Endothelial cell (in vitro differentiated cells): ENCODE measurements around the gene PPP1R7. TPM values are rescaled to one million over a fixed set of nuclear protein-coding genes. Genes with fewer than 3 reads are reported as not detected.

Experiments
- DNase-seq: peaks from one replicate; pipeline ENCODE4 v3.0.0; 2021; ENCODE audit warnings: low spot score
- H3K27ac Mint-ChIP-seq: one replicate; pipeline ENCODE4 v1.8.0; 2021; ENCODE audit warnings: mixed read lengths, inconsistent platforms; ENCODE audit not compliant: unreplicated experiment
- H3K27me3 Mint-ChIP-seq: one replicate; pipeline ENCODE4 v1.8.0; 2021; ENCODE audit warnings: mild to moderate bottlenecking, moderate library complexity, mixed read lengths, inconsistent platforms; ENCODE audit not compliant: unreplicated experiment
- H3K36me3 Mint-ChIP-seq: one replicate; pipeline ENCODE4 v1.8.0; 2021; ENCODE audit warnings: mild to moderate bottlenecking, low read depth, mixed read lengths, inconsistent platforms; ENCODE audit not compliant: unreplicated experiment
- H3K4me1 Mint-ChIP-seq: one replicate; pipeline ENCODE4 v1.8.0; 2021; ENCODE audit warnings: mild to moderate bottlenecking, mixed read lengths, inconsistent platforms; ENCODE audit not compliant: unreplicated experiment
- H3K4me3 Mint-ChIP-seq: one replicate; pipeline ENCODE4 v1.8.0; 2021; ENCODE audit warnings: mild to moderate bottlenecking, mixed read lengths, inconsistent platforms; ENCODE audit not compliant: unreplicated experiment
- H3K9me3 Mint-ChIP-seq: one replicate; pipeline ENCODE4 v1.8.0; 2021; ENCODE audit warnings: mixed read lengths, inconsistent platforms; ENCODE audit not compliant: unreplicated experiment
- total RNA-seq: library from RNA; stranded (reverse); fragmentation: NEBNext Ultra II Directional; extraction: Animal tissue kit (Norgen Biotek cat#: 25700); gene quantifications from one replicate; pipeline ENCODE4 v1.2.1, GENCODE V29; 2021; ENCODE audit not compliant: unreplicated experiment
- TF ChIP-seq, protein P1 (sequence below): fragments of 200-600 bp; sonication (generic); IDR thresholded peaks from one replicate; pipeline ENCODE4 v1.5.0; 2021; ENCODE audit warnings: antibody characterized with exemption; ENCODE audit not compliant: unreplicated experiment

Gene PPP1R7
- total RNA-seq, 1 donor from 2014 or later: 61.6 TPM

DNA sequence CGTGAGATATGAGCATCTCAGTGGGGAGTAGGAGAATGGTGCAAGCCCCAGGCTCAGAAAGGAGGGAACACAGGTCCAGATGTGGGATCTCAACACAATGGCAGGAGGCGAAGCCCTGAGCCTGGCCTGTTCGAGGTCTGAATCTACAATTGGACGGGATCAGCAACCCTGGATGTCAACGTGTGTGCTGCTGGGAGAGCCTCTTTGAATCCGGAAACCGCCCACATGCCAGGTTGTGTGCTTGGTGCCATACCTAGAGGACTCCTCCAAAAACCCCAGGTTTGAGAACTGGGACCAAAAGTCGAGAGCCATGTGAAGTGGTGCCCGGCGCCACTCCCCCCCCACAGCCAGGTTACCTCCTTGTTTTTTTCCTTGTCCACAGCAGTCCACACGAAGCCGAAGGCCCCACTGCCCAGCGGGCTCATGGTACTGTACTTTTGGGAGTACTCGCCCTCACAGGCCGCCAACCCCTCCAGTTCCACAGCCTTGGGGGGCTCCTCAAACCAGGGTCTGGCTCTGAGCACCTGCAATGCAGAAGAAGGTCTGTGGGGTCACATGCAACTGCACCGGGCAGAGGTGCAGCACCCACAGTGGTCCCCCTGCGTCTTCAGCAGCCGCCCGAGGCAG lies 27.8 kb upstream of the PPP1R7 start:
- H3K27me3 Mint-ChIP-seq: peaks cover 1% of the 10 kb centered on the region
- no peak for DNase-seq
- TF ChIP-seq, protein P1, sequence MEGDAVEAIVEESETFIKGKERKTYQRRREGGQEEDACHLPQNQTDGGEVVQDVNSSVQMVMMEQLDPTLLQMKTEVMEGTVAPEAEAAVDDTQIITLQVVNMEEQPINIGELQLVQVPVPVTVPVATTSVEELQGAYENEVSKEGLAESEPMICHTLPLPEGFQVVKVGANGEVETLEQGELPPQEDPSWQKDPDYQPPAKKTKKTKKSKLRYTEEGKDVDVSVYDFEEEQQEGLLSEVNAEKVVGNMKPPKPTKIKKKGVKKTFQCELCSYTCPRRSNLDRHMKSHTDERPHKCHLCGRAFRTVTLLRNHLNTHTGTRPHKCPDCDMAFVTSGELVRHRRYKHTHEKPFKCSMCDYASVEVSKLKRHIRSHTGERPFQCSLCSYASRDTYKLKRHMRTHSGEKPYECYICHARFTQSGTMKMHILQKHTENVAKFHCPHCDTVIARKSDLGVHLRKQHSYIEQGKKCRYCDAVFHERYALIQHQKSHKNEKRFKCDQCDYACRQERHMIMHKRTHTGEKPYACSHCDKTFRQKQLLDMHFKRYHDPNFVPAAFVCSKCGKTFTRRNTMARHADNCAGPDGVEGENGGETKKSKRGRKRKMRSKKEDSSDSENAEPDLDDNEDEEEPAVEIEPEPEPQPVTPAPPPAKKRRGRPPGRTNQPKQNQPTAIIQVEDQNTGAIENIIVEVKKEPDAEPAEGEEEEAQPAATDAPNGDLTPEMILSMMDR: no peak
- no peak overlapping the region for H3K4me3 Mint-ChIP-seq
- H3K4me1 Mint-ChIP-seq: no peaks in the 10 kb centered on the region
- H3K27ac Mint-ChIP-seq: no peak overlapping the region
- no peaks in the 10 kb centered on the region for H3K9me3 Mint-ChIP-seq
- peaks cover 12% of the 10 kb centered on the region for H3K36me3 Mint-ChIP-seq

DNA sequence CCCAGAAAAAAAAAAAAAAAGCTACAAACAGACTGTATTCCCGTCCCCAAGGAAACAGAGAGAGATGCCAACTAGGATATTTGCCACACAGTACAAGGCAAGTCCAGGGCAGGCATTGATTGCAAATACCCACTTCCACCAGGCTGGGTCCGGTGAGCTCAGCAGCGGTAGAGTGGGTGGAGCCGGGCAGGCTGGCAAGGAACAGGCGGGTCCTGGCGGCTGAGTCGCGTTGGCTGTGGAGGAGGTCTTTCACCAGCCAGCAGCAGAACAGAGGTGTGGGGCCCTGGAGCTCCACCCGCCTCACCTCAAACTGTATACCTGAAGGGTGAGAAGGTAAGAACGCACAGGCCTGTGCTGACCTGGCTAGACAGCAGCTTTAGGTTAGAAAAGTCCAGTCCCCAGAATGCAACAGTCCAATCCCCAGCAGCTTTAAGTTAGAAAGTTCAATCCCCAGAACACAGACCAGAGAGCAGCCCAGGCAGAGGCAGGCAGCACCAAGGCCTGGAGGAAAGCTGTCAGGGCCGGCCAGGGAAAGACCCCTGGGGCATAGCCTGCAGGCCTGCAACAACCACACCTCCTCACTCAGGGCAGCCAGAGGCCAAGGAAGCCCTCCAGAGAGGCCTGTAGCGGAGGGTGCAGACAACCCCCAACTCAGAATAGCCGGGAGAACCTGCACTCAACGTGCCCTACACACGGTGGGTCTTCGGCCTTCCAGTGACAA lies 26.3 kb upstream of the PPP1R7 start:
- no peaks in the 10 kb centered on the region for H3K4me1 Mint-ChIP-seq
- DNase-seq: no peak
- H3K27me3 Mint-ChIP-seq: no peaks in the 10 kb centered on the region
- TF ChIP-seq, protein P1: no peak
- peaks cover 8% of the 10 kb centered on the region for H3K36me3 Mint-ChIP-seq
- no peaks in the 10 kb centered on the region for H3K9me3 Mint-ChIP-seq
- no peak overlapping the region for H3K27ac Mint-ChIP-seq
- no peak overlapping the region for H3K4me3 Mint-ChIP-seq

DNA sequence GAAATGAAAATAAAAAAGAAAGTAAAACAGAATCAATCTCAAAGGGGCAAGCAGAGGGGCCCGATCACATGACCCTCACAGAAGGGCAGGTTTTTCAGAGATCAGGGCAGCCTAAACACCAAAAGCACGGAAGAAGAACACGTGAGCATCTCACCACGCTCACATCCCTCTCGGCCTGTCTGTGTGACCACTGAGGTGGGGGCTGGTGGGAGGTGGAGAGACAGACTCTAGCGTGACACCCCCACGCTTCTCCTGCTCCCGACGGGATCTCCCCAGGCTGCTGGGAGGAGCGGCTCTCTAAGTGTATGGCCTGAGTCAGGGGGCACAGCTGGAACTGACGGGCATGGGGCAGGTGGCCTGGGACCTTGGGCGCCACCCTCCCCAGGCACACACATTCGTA lies 24.6 kb upstream of the PPP1R7 start:
- Mint-ChIP-seq H3K4me1 (no peaks in the 10 kb centered on the region), H3K4me3 (no peak overlapping the region), H3K9me3 (no peaks in the 10 kb centered on the region), H3K27me3 (no peaks in the 10 kb centered on the region), H3K36me3 (peaks cover 5% of the 10 kb centered on the region), H3K27ac (no peak overlapping the region)
- DNase-seq: no peak
- TF ChIP-seq, protein P1: no peak

DNA sequence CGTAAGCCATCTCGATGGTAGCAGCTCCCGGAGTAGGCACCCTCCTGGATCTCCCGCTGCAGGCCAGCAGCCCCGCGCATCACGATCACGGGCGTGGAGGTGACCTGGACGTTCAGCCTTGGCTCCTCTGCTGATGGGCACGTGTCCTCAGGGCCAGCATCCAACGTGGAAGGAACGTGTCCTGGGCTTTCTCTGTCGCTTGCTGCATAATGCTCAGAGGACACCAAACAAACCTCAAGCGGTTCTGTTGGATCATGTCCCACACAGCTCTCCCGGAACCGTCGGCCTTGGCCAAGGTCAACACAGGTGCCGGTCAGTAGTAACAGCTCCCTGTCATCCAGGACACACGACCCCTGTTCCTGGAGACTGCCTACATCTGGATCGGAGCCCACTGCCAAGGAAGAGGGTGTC lies 24.1 kb upstream of the PPP1R7 start:
- DNase-seq: no peak
- H3K36me3 Mint-ChIP-seq: peaks cover 5% of the 10 kb centered on the region
- H3K9me3 Mint-ChIP-seq: no peaks in the 10 kb centered on the region
- H3K27ac Mint-ChIP-seq: no peak overlapping the region
- TF ChIP-seq, protein P1: no peak
- no peaks in the 10 kb centered on the region for H3K4me1 Mint-ChIP-seq
- peaks cover 2% of the 10 kb centered on the region for H3K27me3 Mint-ChIP-seq
- no peak overlapping the region for H3K4me3 Mint-ChIP-seq

DNA sequence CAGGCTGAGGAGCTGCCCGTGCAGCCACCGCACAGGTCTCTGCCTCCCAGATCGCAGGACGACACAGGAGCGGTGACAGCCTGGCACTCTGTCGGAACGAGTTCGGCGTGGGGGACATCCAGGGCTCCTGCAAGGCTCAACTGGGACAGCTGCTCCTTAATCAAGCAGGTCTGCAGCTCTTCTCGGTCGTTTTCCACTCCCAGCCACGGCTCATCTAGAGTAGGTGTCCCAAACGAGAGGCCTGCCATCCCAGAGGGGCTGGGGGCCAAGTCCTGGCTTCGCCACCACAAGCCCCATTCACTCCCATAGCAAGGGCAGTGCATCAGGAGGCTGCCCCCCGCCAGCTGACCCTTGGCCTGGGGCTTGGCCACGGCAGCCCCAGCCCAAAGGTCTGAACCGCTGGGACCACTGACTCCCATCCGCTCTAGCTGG lies 23.5 kb upstream of the PPP1R7 start:
- TF ChIP-seq, protein P1: no peak
- no peak for DNase-seq
- H3K27ac Mint-ChIP-seq: no peak overlapping the region
- peaks cover 5% of the 10 kb centered on the region for H3K36me3 Mint-ChIP-seq
- peaks cover 2% of the 10 kb centered on the region for H3K27me3 Mint-ChIP-seq
- H3K4me1 Mint-ChIP-seq: no peaks in the 10 kb centered on the region
- H3K9me3 Mint-ChIP-seq: no peaks in the 10 kb centered on the region
- no peak overlapping the region for H3K4me3 Mint-ChIP-seq
